IMR-90 (cell line): ENCODE data around the gene RALA. TPM values are rescaled to one million over a fixed set of nuclear protein-coding genes. Genes with fewer than 3 reads are reported as not detected.

ENCODE experiments used
- ATAC-seq: fragments of 200-7000 bp; cut with Tn5 transposase; 2 replicates; pipeline ENCODE4 v1.9.1; 2020; ENCODE audit warnings: low read depth, mild to moderate bottlenecking, moderate library complexity
- BruUV-seq: library from RNA; stranded (reverse); fragments of 400-500 nt; replicated peaks from 2 replicates; lab custom pipeline; 2021; lab: Mats Ljungman, UMichigan
- CTCF ChIA-PET: fragments of 300-600 bp; formaldehyde crosslinking; extraction: SDS; loops from one replicate; lab custom pipeline; 2021; ENCODE audit warnings: antibody characterized with exemption; lab: Yijun Ruan, JAX
- POLR2A ChIA-PET: fragments of 300-600 bp; sonication (Branson Sonifier 250); formaldehyde crosslinking; loops from one replicate; lab custom pipeline; 2022; ENCODE audit warnings: antibody characterized with exemption; ENCODE audit not compliant: unreplicated experiment; lab: Charles Lee
- DNase-seq: peaks from one replicate; pipeline ENCODE4 v3.0.0; 2013
- H2AFZ ChIP-seq: replicated peaks from 2 replicates; pipeline ENCODE3; 2013; ENCODE audit warnings: low read length, mild to moderate bottlenecking; ENCODE audit not compliant: poor library complexity
- H2AK5ac ChIP-seq: 2 replicates; pipeline ENCODE4 v1.6.1; 2013; ENCODE audit warnings: low read depth, low read length, inconsistent platforms
- H2AK9ac ChIP-seq: replicated peaks from 2 replicates; pipeline ENCODE3; 2013; ENCODE audit warnings: mild to moderate bottlenecking, low read depth, low read length, moderate library complexity; ENCODE audit not compliant: poor library complexity
- H2BK120ac ChIP-seq: 2 replicates; pipeline ENCODE4 v1.6.1; 2013; ENCODE audit warnings: low read depth, low read length, inconsistent platforms
- H2BK15ac ChIP-seq: 3 replicates; pipeline ENCODE4 v1.6.1; 2013; ENCODE audit warnings: low read depth, low read length, inconsistent platforms
- H2BK20ac ChIP-seq: 2 replicates; pipeline ENCODE4 v1.6.1; 2013; ENCODE audit warnings: low read depth, mild to moderate bottlenecking, inconsistent platforms, low read length, moderate library complexity
- H2BK5ac ChIP-seq: 2 replicates; pipeline ENCODE4 v1.6.1; 2013; ENCODE audit warnings: mild to moderate bottlenecking, low read depth, low read length, inconsistent platforms; ENCODE audit not compliant: poor library complexity, severe bottlenecking
- H3K14ac ChIP-seq: replicated peaks from 2 replicates; pipeline ENCODE4 v1.6.1; 2013; ENCODE audit warnings: low read depth, low read length, inconsistent platforms
- H3K18ac ChIP-seq: 2 replicates; pipeline ENCODE4 v1.6.1; 2013; ENCODE audit warnings: low read depth, low read length, control low read depth
- H3K23ac ChIP-seq: 2 replicates; pipeline ENCODE4 v1.6.1; 2013; ENCODE audit warnings: low read depth, low read length, inconsistent platforms
- H3K27ac ChIP-seq: 2 replicates; pipeline ENCODE4 v1.5.1; 2013; ENCODE audit warnings: mild to moderate bottlenecking, control low read depth, low read length; ENCODE audit not compliant: insufficient read depth
- H3K27me3 ChIP-seq: 2 replicates; pipeline ENCODE4 v1.6.1; 2013; ENCODE audit warnings: low read length; ENCODE audit not compliant: control insufficient read depth, insufficient read depth
- H3K36me3 ChIP-seq: 2 replicates; pipeline ENCODE4 v1.6.1; 2013; ENCODE audit warnings: low read length, mixed read lengths; ENCODE audit not compliant: control insufficient read depth, insufficient read depth
- H3K4ac ChIP-seq: 2 replicates; pipeline ENCODE4 v1.6.1; 2013; ENCODE audit warnings: low read depth, low read length, inconsistent platforms
- H3K4me1 ChIP-seq: 2 replicates; pipeline ENCODE4 v1.6.1; 2013; ENCODE audit warnings: low read length, mixed read lengths; ENCODE audit not compliant: control insufficient read depth, insufficient read depth
- H3K4me2 ChIP-seq: 2 replicates; pipeline ENCODE4 v1.6.1; 2013; ENCODE audit warnings: low read depth, mild to moderate bottlenecking, control low read depth, low read length, moderate library complexity
- H3K4me3 ChIP-seq: 2 replicates; pipeline ENCODE4 v1.5.1; 2013; ENCODE audit warnings: low read depth, mild to moderate bottlenecking, control low read depth, low read length, moderate library complexity; ENCODE audit not compliant: insufficient read depth
- H3K56ac ChIP-seq: 2 replicates; pipeline ENCODE4 v1.6.1; 2013; ENCODE audit warnings: low read length, inconsistent platforms; ENCODE audit not compliant: insufficient read depth; ENCODE audit errors: extremely low read depth
- H3K79me1 ChIP-seq, 2 experiments: 2 replicates each; pipeline ENCODE4 v1.6.1; 2013; ENCODE audit warnings: low read length in 2 of 2, inconsistent platforms in 1 of 2, low read depth in 1 of 2
- H3K9ac ChIP-seq: 2 replicates; pipeline ENCODE4 v1.6.1; 2013; ENCODE audit warnings: low read depth, low read length, control low read depth
- H3K9me1 ChIP-seq: 2 replicates; pipeline ENCODE4 v1.6.1; 2013; ENCODE audit warnings: low read length, inconsistent platforms; ENCODE audit not compliant: insufficient read depth
- H3K9me3 ChIP-seq: 2 replicates; pipeline ENCODE4 v1.6.1; 2013; ENCODE audit warnings: low read length; ENCODE audit not compliant: control insufficient read depth, insufficient read depth
- H4K20me1 ChIP-seq: 2 replicates; pipeline ENCODE4 v1.6.1; 2013; ENCODE audit warnings: low read length, inconsistent platforms; ENCODE audit not compliant: insufficient read depth
- H4K5ac ChIP-seq: 2 replicates; pipeline ENCODE4 v1.6.1; 2013; ENCODE audit warnings: mild to moderate bottlenecking, low read depth, low read length, control low read depth
- H4K8ac ChIP-seq, 2 experiments: 2 replicates each; pipeline ENCODE4 v1.6.1; 2013; ENCODE audit warnings: low read depth in 2 of 2, low read length in 2 of 2, control low read depth in 1 of 2, inconsistent platforms in 1 of 2
- H4K91ac ChIP-seq: 2 replicates; pipeline ENCODE4 v1.6.1; 2013; ENCODE audit warnings: low read depth, low read length, inconsistent platforms; ENCODE audit not compliant: insufficient read depth
- MXI1 ChIP-seq: IDR thresholded peaks from 2 replicates; pipeline ENCODE4 v1.6.1; 2012; ENCODE audit warnings: low read depth, mild to moderate bottlenecking, low read length, moderate library complexity, borderline replicate concordance
- RFX5 ChIP-seq: IDR thresholded peaks from 2 replicates; pipeline ENCODE4 v1.8.0; 2012; ENCODE audit warnings: low read depth, mild to moderate bottlenecking, low read length, moderate library complexity
- WGBS, 2 experiments: methylation state at CpG; one replicate each; pipeline versions ENCODE4 v1.1.5 to v1.1.7; 2013; ENCODE audit warnings: missing lambda C conversion rate in 2 of 2; ENCODE audit not compliant: insufficient read length in 1 of 2; ENCODE audit errors: extremely low coverage in 2 of 2; 5-methylcytosine and 5-hydroxymethylcytosine counted together
- dilution Hi-C: fragments of 300-500 bp; cut with HindIII; formaldehyde crosslinking; loops from one replicate; pipeline ENCODE4 v1.14.3; 2018; ENCODE audit warnings: low sequenced_read_pairs; ENCODE audit not compliant: unreplicated experiment
- in situ Hi-C: fragments of 300-500 bp; cut with MboI; formaldehyde crosslinking; loops from 3 replicates; pipeline ENCODE4 v1.14.3; 2019; ENCODE audit warnings: low sequenced_read_pairs, inconsistent platforms, mixed read lengths
- intact Hi-C: fragments of 100-400 bp; cut with micrococcal nuclease; formaldehyde crosslinking; loops from 2 replicates; pipeline ENCODE4 v1.10.0; 2022
- polyA plus RNA-seq, 3 experiments: library from polyadenylated mRNA; depleted of rRNA; stranded (reverse); fragments of >200 nt; gene quantifications; 2 replicates each; pipeline ENCODE4 v1.2.3, GENCODE V29; 2012; ENCODE audit warnings: low replicate concordance in 1 of 3
- total RNA-seq: library from RNA; depleted of rRNA; stranded (reverse); fragments of >200 nt; gene quantifications from 2 replicates; pipeline ENCODE4 v1.2.3, GENCODE V29; 2012
- TF ChIP-seq, protein P1 (sequence below): fragments of 150-350 bp; IDR thresholded peaks from 2 replicates; pipeline ENCODE4 v1.6.1; 2017; ENCODE audit warnings: mild to moderate bottlenecking, antibody characterized with exemption, low read length, low read depth

Gene RALA
- total and polyA plus RNA-seq, 2 of the 4 experiments (the other 2 are of a cell fraction) = 7.7 to 20.5 TPM

DNA sequence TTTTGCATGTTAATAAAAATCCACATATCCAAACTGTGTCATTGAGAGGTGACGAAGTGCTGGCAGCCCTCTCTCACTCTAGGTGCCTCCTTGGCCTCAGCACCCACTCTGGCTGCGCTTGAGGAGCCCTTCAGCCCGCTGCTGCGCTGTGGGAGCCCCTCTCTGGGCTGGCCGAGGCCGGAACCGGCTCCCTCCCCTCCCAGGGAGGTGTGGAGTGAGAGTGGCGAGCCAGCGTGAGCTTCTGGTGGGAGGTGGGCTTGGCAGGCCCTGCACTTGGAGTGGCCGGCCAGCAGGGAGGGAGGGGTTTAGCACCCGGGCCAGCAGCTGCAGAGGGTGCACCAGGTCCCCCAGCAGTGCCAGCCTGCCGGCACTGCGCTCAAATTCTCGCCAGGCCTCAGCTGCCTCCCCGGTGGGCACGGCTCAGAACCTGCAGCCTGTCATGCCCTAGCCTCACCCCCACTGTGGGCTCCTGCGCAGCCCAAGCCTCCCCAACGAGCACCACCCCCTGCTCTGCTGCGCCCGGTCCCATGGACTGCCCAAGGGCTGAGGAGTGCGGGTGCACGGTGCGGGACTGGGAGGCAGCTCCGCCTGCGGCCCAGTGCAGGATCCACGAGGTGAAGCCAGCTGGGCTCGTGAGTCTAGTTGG, 46.0 kb upstream of the RALA start:
- Histone ChIP-seq H2BK120ac (no peak overlapping the region), H3K23ac (no peak overlapping the region), H3K27ac (no peak overlapping the region), H3K4ac (no peak overlapping the region), H3K4me3 (no peak overlapping the region), H3K56ac (no peak overlapping the region), H2BK15ac (no peak overlapping the region), H3K4me1 (no peaks in the 10 kb centered on the region), H3K9me3 (no peaks in the 10 kb centered on the region), H4K8ac (no peak overlapping the region), H3K9me1 (no peaks in the 10 kb centered on the region), H3K79me1 (peaks cover 0 to 2% of the 10 kb centered on the region in 2 experiments; a peak in 1 of 4 replicates), H3K18ac (no peak overlapping the region), H3K27me3 (no peaks in the 10 kb centered on the region), H3K14ac (no peak overlapping the region), H3K36me3 (peaks cover 3% of the 10 kb centered on the region; the same call in 1 of the 2 replicates), H2BK5ac (no peak overlapping the region), H2AK9ac (no peak overlapping the region), H2BK20ac (no peak overlapping the region), H2AFZ (no peak overlapping the region), H4K5ac (no peak overlapping the region), H2AK5ac (no peak overlapping the region), H3K9ac (no peak overlapping the region), H4K20me1 (no peaks in the 10 kb centered on the region), H4K91ac (no peak overlapping the region), H3K4me2 (no peak overlapping the region)
- dilution Hi-C loops (no loop called here), in situ Hi-C loops (no loop called here), intact Hi-C loops (no loop called here)
- no peak for ATAC-seq
- no peak for DNase-seq
- ChIA-PET POLR2A (no interaction called here), CTCF (interaction anchor here (4.3 to 5.0 kb wide), 2 partner anchors 165 to 170 kb away, joined by 24 to 90 read pairs; no protein-coding TSS in a partner anchor)
- no TSS peak for BruUV-seq
- 94% methylated on average over 12 of the region's 27 CpGs; no CpG with 5 or more reads in 1 of the 2 experiments for WGBS, 2 experiments
- TF ChIP-seq RFX5 (no peak), MXI1 (no peak)
- TF ChIP-seq, protein P1, sequence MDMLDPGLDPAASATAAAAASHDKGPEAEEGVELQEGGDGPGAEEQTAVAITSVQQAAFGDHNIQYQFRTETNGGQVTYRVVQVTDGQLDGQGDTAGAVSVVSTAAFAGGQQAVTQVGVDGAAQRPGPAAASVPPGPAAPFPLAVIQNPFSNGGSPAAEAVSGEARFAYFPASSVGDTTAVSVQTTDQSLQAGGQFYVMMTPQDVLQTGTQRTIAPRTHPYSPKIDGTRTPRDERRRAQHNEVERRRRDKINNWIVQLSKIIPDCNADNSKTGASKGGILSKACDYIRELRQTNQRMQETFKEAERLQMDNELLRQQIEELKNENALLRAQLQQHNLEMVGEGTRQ = no peak
